Stimulated activated CD4-positive, alpha-beta T cell treated with anti-CD3 and anti-CD28 coated beads, Interleukin-2, amount 100 ng/mL, for 48 hours (primary cell): ENCODE results near the gene KLF17.
"Not testable (repeated sequence)": the region's sequence is repeated elsewhere in the genome, so short reads cannot be mapped to it uniquely, and the experiment has no call there.

Experiments used
- DNase-seq, 2 donors: peaks; one replicate each; pipeline ENCODE4 v3.0.0-alpha.2; 2020

The KLF17 gene

DNA sequence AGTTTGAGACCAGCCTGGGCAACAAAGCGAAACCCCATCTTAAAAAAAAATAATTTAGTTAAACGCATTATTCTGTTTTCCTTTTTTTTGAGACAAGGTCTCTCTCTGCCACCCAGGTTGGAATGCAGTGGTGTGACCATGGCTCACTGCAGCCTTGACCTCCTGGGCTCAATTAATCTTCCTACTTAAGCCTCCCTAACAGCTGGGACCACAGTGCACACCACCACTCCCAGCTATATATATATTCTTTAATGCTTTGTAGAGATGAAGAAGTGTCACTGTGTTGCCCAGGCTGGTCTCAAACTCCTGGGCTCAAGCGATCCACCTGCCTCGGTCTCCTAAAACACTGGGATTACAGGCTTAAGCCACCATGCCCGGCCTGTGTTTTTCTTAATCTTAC, 7.7 kb upstream of the KLF17 start:
- no peak for DNase-seq

DNA sequence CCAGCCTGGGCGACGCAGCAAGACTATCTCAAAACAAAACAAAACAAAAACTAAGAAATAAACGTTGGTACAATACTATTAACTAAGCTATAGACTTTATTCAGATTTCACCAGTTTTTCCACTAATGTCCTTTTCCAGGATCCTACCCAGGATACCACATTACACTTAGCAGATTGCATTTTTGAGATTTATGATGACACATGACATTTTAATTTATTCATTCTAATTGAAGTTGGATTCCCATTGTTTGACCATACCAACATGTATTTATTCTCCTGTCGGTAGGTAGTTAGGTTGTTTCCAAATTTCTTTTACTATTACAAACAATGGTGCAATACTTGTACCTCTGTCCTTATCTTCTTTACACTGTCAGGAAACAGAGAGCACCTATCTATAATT, 6.8 kb upstream of the KLF17 start:
- DNase-seq = no peak

DNA sequence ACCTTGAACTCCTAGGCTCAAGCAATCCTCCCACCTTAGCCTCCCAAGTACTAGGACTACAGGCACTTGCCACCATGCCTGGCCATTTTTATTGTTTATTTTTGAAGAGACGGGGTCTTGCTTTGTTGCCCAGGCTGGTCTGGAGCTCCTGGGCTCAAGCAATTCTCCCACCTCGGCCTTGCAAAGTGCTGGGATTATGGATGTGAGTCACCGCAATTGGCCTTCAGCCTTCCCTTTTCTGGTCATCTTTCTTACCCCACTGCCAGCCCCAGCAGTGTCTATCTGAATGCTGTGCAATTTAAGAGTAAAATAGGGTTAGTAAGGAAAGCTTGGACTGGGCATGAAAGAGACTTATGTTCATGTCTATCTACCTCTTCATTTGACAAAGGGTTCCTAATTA, 6.1 kb upstream of the KLF17 start:
- no peak for DNase-seq

DNA sequence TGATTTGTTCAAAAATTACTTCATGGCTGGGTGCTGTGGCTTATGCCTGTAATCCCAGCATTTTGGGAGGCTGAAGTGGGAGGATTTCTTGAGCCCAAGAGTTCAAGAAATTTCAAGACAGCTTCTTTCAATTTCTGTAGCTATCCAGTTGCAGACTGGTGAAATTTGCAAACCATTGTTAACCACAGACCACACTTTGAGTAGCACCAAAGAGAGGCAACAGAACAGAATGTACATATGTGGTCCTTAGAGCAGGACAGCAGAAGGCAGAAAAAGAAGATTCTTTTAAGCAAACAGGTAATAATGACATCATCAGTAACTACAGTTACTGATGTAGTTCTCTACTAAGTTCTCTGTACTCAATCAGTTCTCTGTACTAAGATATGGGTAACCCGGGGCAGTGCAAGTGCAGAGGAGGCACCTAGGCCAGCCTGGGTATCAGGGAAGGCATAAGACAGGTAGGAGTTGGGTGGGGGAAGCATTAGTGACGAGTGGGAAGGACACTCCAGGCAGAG, 5.5 kb upstream of the KLF17 start:
- DNase-seq = no peak

DNA sequence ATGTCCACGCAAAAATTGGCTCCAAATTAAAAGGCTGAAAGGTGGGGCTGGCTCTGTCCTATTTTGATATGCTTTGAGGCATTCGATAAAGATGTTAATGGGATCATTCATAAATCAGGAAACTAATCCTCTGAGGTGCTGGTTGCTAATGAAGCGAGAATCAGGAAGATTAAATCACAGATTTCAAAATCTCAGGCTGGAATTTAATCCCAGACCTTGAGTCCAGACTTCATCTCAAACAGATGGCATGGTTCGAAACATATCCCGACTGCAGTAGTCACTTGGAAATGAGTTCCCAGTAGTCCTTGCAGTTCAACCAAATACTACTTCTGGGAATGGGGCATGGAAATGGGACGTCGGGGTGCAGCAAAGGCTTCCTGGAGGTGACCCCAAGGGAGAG, 4.5 kb upstream of the KLF17 start:
- DNase-seq = no peak

DNA sequence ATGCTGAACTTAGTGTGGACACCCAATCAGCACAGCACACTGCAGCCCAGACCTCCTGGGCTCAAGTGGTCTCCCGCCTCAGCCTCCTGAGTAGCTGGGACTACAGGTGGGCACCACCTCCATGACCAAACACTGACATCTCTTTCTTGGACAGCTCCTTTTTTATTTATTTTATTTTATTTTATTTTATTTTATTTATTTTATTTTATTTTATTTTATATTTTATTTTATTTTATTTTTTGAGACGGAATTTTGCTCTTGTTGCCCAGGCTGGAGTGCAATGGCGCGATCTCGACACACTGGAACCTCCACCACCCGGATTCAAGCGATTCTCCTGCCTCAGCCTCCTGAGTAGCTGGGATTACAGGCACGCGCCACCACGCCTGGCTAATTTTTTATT, 1.3 kb upstream of the KLF17 start:
- not testable (repeated sequence) for DNase-seq

DNA sequence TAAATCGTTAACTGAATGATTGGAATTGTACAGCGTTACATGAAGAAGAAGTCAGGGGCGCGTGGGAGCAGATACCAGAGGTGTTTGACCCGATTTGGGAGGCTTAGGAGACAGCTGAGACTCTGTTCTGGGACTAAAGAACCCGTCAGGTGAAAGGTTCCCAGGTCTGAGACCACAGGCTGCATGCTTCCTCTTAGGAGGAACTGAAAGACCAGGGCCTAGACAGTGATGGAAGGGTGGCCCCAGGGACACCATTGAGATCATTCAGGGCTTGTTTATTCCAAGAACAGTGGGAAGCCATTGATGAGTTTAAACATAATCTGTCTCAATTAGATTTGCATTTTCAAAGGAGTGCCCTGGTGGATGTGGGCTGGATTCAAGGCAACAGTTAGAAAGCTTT, 904 bp downstream of the KLF17 start:
- no peak for DNase-seq

DNA sequence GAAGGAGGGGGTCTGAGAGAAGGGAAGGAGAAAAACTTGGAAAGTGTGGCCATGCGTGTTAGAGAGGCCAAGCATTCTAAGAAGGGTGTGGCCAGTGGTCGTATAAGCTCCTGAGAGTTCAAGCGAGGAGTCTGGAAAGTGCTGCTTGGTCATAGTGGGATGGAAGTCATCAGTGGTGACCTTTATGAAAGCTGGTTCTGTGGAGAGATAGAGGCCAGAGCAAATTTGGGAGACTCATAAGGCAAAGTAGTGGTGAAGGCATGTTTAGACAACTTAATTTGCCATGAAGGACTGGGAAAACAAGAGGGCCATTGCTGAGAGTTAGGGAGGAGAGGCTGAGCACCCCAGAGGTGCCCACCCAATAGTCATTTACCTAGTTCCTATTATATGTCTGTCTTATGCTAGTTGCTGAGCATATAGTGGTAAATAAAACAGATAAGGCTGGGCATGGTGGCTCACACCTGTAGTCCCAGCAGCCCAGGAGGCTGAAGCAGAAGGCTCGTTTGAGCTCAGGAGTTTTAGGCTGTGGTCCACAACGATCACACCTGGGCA, 1.9 kb downstream of the KLF17 start:
- no peak for DNase-seq

DNA sequence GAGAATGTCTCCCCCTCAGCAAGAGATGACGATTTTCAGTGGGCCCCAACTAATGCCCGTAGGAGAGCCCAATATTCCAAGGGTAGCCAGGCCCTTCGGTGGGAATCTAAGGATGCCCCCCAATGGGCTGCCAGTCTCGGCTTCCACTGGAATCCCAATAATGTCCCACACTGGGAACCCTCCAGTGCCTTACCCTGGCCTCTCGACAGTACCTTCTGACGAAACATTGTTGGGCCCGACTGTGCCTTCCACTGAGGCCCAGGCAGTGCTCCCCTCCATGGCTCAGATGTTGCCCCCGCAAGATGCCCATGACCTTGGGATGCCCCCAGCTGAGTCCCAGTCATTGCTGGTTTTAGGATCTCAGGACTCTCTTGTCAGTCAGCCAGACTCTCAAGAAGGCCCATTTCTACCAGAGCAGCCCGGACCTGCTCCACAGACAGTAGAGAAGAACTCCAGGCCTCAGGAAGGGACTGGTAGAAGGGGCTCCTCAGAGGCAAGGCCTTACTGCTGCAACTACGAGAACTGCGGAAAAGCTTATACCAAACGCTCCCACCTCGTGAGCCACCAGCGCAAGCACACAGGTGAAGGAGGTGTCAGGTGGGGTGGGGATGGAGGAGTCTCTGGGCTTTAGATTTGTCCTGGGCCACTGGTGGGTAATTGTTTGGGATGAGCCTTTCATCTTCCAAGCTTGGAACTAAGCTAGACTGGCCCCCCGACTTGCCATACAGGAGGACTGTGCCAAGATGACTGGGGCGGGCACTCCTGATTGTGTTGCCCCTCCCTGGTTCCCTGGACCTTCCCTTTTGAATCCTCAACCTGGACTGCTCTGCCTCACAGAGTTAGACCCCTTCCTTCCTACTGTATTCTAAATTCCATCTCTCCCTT, 11.2 kb downstream of the KLF17 start:
- DNase-seq = no peak

DNA sequence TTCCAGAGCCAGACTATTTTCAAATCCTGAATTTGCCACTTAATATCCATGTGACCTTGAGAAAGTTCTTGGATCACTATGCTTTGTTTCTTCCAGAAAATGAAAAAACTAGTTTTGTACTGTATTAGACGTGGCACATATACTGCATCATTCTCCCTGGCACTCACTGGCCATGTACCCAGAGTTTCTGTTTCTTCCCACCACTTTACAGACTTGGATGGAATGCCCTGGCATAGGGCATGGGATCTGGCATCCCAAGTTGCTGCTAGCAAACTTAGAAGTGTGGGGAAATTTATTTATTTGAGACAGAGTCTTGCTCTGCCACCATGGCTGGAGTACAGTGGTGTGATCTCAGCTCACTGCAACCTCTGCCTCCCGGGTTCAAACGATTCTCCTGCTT, 12.8 kb downstream of the KLF17 start:
- no peak for DNase-seq

DNA sequence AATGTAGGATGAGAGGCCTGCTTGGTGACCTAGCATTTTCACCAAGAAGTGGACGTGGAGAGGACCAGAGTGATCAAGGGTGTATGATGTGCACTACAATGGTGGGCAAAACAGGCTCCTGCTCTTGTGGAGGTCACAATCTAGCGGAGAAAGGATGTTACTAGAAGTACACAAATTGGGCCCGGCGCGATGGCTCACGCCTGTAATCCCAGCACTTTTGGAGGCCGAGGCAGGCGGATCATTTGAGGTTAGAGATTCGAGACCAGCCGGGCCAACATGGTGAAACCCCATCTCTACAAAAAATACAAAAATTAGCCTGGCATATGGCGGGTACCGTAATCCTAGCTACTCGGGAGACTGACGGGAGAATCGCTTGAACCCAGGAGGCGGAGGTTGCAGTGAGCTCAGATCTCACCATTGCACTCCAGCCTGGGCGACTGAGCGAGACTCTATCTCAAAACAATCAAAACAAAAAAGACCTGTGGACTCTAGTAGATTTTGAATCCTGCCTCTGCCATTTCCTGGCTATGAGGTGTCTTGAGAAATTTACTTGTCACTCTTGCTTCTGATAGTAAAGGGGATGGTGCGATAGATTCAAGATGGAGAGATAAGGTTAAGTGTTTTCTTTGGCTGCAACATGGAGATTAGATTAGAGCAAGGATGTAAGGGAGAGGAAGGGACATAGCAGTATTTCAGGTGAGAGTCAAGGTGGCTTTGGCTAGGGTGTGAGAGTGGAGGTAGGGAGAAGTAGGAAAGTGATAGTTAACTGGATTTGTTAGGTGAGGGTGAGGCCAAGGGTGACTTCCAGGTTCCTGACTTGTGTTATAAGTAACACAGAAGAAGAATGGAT, 15.7 kb downstream of the KLF17 start:
- no peak for DNase-seq

DNA sequence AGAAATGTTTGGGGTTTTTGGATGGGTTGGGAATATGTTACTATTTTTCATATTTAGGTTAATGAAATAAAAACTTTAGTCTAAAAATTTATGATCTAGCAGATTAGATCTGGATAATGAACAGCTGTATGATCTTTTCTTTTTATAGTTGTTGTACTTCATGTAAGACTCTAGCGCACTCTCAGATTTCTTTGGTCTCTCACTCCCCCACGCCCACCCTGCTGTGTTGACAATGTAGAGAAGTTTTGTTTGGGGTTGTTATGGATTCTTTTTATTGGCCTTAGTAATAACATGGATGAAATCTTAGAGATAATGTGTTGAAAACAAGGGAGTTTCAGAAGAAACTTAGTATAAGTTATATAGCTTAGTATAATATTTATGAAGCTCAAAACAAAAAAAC, 17.3 kb downstream of the KLF17 start:
- DNase-seq = no peak

DNA sequence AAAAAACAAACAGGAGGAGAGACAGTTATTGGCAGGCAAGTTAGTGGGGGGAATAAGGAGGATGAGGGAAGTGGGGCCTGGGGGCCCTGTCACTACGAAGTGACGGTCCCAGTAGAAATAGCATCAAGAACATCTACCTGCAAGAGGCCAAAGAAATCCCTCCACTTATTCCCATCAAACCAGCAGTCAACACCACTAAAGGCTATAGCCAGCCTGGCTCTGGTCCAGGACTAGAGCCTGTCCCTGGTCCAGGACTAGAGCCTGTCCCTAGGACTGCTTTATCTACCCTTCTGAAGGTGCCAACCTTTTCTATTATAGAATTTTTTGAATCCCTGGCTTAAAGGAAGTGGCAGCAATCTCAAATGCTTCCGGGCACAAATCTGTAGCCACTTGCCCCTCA, 19.6 kb downstream of the KLF17 start:
- no peak for DNase-seq

DNA sequence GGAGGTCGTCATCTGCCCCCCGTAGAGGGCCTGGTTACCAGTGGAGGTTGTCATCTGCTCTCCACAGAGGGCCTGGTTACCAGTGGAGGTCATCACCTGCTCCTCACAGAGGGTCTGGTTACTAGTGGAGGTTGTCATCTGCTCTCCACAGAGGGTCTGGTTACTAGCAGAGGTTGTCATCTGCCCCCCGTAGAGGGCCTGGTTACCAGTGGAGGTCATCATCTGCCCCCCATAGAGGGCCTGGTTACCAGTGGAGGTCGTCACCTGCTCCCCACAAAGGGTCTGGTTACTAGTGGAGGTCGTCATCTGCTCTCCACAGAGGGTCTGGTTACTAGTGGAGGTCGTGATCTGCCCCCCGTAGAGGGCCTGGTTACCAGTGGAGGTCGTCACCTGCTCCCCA, 20.9 kb downstream of the KLF17 start:
- not testable (repeated sequence) for DNase-seq

DNA sequence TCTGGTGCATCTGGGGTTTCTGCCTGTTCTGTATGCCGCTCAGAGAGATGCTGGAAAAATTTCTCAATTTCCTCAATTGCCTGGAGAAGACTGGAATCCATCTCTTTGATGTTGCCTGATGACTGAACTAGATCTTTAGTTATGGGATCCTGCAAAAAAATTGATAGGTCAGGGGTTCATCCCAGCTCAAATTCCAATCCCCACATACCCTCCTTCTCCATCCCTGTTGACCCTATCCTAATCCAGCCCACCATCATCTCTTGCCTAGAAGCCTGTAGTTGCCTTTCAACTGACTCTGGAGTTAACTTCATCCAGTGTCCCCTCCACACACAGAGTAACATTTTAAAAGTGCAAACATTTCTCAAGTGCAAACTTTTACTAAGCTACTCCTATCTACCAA, 22.9 kb downstream of the KLF17 start, which contains the start of gene KLF18:
KLF18 (minus strand) TSS at position 101 of the 400 bp plus-strand sequence; CDS start at position 101, 0 bp downstream.
- no peak for DNase-seq

DNA sequence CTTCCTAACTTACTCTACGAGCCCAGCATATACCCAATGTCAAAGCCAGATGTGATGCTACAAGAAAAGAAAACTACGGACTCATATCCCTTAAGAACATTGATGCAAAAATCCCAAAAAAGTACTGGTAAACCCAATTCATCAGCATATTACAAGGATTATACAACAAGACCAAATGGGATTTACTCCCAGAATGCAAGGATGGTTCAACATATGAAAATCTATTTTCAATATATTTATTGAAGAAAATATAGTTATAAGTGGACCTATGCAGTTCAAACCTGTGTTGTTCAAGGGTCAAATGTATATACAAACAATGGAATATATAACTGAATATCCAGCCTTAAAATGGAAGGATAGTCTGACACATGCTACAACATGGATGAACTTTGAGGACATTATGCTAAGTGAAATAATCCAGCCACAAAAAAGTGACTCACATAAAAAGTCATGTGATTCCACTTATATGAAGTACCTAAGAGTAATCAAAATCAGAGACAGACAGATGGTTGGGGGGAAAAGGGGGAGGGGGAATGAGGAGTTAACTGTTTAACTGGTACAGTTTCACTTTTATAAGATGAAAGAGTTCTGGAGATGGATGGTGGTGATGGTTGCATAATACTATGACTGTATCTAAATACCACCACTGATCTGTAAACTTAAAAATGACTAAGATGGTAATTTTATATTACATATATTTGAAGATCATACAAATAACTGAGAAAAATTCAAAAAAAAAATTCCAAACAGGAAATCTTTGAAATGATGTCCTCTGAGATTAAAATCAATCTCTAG, 26.5 kb downstream of the KLF17 start:
- DNase-seq = no peak

DNA sequence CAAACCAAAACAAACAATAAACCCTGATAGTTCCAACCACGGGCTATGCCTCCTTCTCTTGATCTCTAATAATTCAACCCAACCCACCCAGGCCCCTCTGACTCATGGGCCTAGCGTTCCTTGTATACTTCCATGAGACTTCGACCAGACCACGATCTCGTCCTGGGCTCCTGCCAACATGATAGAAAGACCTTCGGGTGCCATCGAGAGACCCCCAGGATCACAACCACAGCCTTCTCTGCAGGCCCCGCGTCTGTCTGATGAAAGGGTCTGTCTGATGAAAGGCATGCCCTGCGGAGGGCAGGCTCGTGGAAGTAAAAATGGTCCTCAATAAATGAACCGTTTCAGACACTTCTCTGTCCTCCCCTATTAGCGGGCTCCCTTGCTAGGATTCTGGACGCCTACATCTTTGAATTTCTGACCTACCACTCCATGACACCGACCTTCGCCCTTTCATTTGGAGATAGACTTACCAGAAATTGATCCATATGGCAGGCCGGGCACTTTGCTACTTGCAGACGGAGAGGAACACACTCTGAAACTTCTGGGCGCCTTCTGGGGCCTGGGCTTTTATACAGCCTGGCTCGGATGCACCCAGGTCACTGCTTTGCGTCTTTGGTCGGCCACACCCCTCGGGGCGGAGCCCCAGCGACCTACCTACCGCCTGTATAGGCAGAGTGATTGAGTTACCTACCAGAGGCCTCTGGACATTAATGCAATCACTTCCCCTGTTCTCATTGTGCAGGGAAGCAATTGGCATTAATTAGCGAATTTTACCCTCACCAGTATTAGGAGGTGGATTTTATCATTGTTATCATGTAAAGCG, 28.1 kb downstream of the KLF17 start:
- DNase-seq = no peak

DNA sequence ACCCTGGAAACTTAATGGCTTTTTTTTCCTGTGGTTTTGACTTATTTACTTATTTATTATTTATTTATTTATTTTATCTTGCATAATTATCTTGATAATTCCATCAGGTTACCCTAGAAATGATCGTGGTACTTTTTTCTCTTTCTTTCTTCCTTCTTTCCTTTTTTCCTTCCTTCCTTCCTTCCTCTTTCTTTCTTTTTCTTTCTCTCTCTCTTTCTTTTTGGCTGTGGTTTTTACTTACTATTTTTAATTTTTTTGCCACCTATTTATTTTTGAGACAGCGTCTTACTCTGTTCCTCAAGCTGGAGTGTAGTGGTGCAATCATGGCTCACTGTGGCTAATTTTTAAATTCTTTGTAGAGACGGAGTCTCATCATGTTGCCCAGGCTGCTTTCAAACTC, 29.0 kb downstream of the KLF17 start:
- no peak for DNase-seq

DNA sequence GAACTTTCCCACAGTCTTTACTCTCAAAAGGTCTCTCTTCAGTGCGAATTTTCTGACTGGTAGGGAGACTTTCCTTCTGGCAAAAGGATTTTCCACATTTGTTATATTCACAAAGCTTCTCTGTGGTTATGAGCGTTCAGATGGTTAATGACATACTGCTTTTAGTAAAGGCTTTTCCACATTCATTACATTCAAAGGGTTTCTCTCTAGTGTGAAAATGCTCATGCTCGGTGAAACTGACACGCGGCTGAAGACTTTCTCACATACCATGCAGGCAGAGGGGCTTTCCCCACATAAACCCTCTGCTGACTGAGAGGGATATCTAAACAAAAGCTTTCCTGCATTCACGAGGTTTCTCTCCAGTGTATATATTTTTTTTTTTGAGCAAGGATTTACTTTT, 32.7 kb downstream of the KLF17 start:
- no peak for DNase-seq

DNA sequence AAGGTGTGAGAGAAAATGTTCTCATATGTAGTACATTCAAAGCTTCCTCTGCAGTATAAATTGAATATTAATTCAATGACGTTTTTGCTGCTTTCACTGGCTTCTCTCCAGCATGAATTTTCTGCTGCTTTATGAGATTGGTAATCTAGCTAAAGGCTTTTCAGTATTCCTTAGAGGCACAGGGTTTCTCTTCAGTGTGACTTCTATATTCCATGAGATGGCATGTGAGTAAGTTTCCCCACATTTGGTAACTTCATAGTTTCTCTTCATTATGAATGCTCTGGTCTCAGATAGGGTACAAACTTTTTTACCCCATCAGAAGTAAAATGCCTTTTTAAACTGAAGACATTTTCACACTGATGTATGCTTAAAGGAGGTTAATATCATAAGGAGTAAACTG, 33.2 kb downstream of the KLF17 start:
- no peak for DNase-seq

DNA sequence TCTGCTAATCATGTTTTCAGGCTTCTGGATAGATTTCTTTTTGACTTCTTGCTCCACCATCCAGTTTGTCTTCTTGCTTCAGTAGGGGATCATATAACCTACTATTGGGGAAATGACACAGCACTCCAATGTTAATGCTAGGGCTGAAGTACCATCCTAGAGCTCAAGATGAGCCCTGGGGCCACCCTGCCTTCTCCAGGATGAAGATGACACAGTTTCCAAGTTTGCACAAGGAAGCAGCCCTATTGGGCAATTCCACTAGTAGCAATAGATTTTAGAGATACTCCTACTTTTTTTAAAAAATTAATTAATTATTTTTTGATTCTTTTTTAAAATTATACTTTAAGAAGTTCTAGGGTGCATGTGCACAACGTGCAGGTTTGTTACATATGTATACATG, 34.1 kb downstream of the KLF17 start:
- DNase-seq = no peak

DNA sequence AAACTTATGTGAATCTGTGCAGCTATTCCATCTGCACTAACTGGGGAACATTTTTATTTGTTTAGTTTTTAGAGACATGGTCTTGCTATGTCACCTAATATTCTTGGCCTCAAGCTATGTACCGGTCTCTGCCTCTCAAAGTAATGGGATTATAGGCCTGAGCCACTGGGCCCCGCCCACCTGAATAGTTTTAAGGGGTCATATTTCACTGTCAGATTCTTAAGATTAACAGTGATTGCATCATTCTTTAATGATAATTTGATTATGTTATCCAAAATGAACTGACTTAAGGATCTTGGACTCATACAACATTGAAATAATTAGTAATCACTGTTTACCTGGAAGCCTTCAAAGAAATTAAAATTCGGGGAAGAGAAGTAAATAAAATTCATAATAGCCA, 35.4 kb downstream of the KLF17 start:
- no peak for DNase-seq
